PC-3 (cell line): ENCODE data around the gene MS4A13. TPM values are rescaled to one million over a fixed set of nuclear protein-coding genes. Genes with fewer than 3 reads are reported as not detected.

Source experiments
- ATAC-seq: fragments of 200-7000 bp; cut with Tn5 transposase; 2 replicates; pipeline ENCODE4 v1.9.1; 2020; ENCODE audit warnings: mild to moderate bottlenecking, moderate library complexity
- BruUV-seq: library from RNA; stranded (reverse); fragments of 400-500 nt; replicated peaks from 2 replicates; lab custom pipeline; 2021; lab: Mats Ljungman, UMichigan
- CTCF ChIA-PET: fragments of 300-600 bp; sonication (Branson Sonifier 250); formaldehyde crosslinking; loops from one replicate; lab custom pipeline; 2022; ENCODE audit warnings: antibody characterized with exemption; lab: Charles Lee
- POLR2A ChIA-PET: fragments of 300-600 bp; sonication (Branson Sonifier 250); formaldehyde crosslinking; loops from one replicate; lab custom pipeline; 2022; ENCODE audit warnings: antibody characterized with exemption; ENCODE audit not compliant: unreplicated experiment; lab: Charles Lee
- DNase-seq: peaks from one replicate; pipeline ENCODE4 v3.0.0-alpha.2; 2015
- H2AFZ ChIP-seq: fragments of 300-600 bp; sonication (generic); 2 replicates; pipeline ENCODE4 v1.6.0; 2016; ENCODE audit warnings: antibody characterized with exemption, low read length
- H3F3A ChIP-seq: fragments of 300-600 bp; sonication (generic); one replicate; pipeline ENCODE4 v1.6.0; 2017; ENCODE audit warnings: antibody characterized with exemption, low read length, control low read depth, mild to moderate bottlenecking; ENCODE audit not compliant: unreplicated experiment
- H3K27ac ChIP-seq: fragments of 300-600 bp; sonication (generic); 2 replicates; pipeline ENCODE4 v1.5.1; 2016; ENCODE audit warnings: mild to moderate bottlenecking, low read length
- H3K27me3 ChIP-seq: fragments of 300-600 bp; sonication (generic); 2 replicates; pipeline ENCODE4 v1.6.1; 2016; ENCODE audit warnings: low read length, mixed read lengths
- H3K36me3 ChIP-seq: fragments of 300-600 bp; sonication (generic); 2 replicates; pipeline ENCODE4 v1.6.1; 2016; ENCODE audit warnings: low read depth, mixed run types, low read length, mixed read lengths
- H3K4me1 ChIP-seq: fragments of 300-600 bp; sonication (generic); 2 replicates; pipeline ENCODE4 v1.5.1; 2016; ENCODE audit warnings: low read length; ENCODE audit not compliant: insufficient read depth
- H3K4me2 ChIP-seq: fragments of 300-600 bp; sonication (generic); 2 replicates; pipeline ENCODE4 v1.6.0; 2016; ENCODE audit warnings: low read length
- H3K4me3 ChIP-seq: fragments of 300-600 bp; sonication (generic); 2 replicates; pipeline ENCODE4 v1.5.1; 2016; ENCODE audit warnings: mild to moderate bottlenecking, low read length, mixed read lengths
- H3K79me2 ChIP-seq: fragments of 300-600 bp; sonication (generic); 2 replicates; pipeline ENCODE4 v1.6.1; 2017; ENCODE audit warnings: low read length, mixed read lengths
- H3K9ac ChIP-seq: fragments of 300-600 bp; sonication (generic); 2 replicates; pipeline ENCODE4 v1.6.0; 2016; ENCODE audit warnings: mild to moderate bottlenecking, low read length
- H3K9me2 ChIP-seq: fragments of 300-600 bp; sonication (generic); replicated peaks from 2 replicates; pipeline ENCODE4 v1.6.1; 2016; ENCODE audit warnings: mixed run types, low read length, mixed read lengths
- H3K9me3 ChIP-seq: fragments of 300-600 bp; sonication (generic); 2 replicates; pipeline ENCODE4 v1.6.1; 2016; ENCODE audit warnings: low read length, mixed read lengths
- H4K20me1 ChIP-seq: fragments of 300-600 bp; sonication (generic); 2 replicates; pipeline ENCODE4 v1.6.1; 2016; ENCODE audit warnings: low read length, mixed read lengths
- EZH2 ChIP-seq: fragments of 300-600 bp; sonication (generic); IDR thresholded peaks from one replicate; pipeline ENCODE4 v1.6.1; 2017; ENCODE audit warnings: antibody characterized with exemption, mild to moderate bottlenecking, low read length; ENCODE audit not compliant: unreplicated experiment
- EZH2phosphoT487 ChIP-seq: fragments of 300-600 bp; sonication (generic); IDR thresholded peaks from 2 replicates; pipeline ENCODE4 v1.6.1; 2018; ENCODE audit warnings: mild to moderate bottlenecking, antibody characterized with exemption, low read length, borderline replicate concordance
- intact Hi-C: fragments of 100-400 bp; cut with micrococcal nuclease; formaldehyde crosslinking; loops from 2 replicates; pipeline ENCODE4 v1.9.0; 2023
- total RNA-seq: library from RNA; depleted of rRNA; stranded (reverse); fragments of >200 nt; gene quantifications from 2 replicates; pipeline ENCODE4 v1.2.3, GENCODE V29; 2014
- TF ChIP-seq, protein P1 (sequence below): fragments of 300-600 bp; sonication (generic); conservative IDR thresholded peaks from 2 replicates; pipeline ENCODE4 v1.5.1; 2017; ENCODE audit warnings: antibody characterized with exemption, low read depth, mild to moderate bottlenecking, low read length

The MS4A13 gene
- total RNA-seq, 1 experiment from 2014 or later, result not detected

DNA sequence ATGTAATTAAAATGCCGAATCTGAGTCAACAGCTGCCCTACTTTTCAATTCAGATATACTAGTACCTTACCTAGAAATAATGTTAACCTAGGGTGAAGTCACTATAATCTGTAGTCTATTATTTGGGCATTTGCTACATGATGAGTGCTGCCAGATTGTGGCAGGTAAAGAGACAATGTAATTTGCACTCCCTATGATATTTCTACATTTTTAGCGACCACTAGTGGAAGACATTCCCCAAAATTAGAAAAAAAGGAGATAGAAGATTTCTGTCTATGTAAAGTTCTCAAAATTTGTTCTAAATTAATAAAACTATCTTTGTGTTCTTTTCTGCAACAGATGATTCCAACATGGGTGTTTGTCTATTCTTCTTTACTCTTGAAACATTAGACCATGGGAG lies 45.5 kb upstream of the MS4A13 start:
- H3K9me2 ChIP-seq, result no peaks in the 10 kb centered on the region
- no peaks in the 10 kb centered on the region for H3F3A ChIP-seq
- DNase-seq (peak; percentile 31), ATAC-seq (no peak)
- H2AFZ ChIP-seq, result no peak overlapping the region
- no peaks in the 10 kb centered on the region for H3K4me1 ChIP-seq
- TF ChIP-seq EZH2, result no peak
- TF ChIP-seq, protein P1, sequence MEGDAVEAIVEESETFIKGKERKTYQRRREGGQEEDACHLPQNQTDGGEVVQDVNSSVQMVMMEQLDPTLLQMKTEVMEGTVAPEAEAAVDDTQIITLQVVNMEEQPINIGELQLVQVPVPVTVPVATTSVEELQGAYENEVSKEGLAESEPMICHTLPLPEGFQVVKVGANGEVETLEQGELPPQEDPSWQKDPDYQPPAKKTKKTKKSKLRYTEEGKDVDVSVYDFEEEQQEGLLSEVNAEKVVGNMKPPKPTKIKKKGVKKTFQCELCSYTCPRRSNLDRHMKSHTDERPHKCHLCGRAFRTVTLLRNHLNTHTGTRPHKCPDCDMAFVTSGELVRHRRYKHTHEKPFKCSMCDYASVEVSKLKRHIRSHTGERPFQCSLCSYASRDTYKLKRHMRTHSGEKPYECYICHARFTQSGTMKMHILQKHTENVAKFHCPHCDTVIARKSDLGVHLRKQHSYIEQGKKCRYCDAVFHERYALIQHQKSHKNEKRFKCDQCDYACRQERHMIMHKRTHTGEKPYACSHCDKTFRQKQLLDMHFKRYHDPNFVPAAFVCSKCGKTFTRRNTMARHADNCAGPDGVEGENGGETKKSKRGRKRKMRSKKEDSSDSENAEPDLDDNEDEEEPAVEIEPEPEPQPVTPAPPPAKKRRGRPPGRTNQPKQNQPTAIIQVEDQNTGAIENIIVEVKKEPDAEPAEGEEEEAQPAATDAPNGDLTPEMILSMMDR, result peak; percentile 64
- POLR2A ChIA-PET, result no interaction called here
- no peaks in the 10 kb centered on the region for H3K79me2 ChIP-seq
- intact Hi-C loops, result loop anchor here (1.0 kb wide), 1 partner anchor 106 kb away; no protein-coding TSS in a partner anchor
- H3K36me3 ChIP-seq, result no peaks in the 10 kb centered on the region
- no peak overlapping the region for H3K4me2 ChIP-seq
- H3K27ac ChIP-seq, result no peak overlapping the region
- BruUV-seq, result no TSS peak
- no peak overlapping the region for H3K9ac ChIP-seq
- no peaks in the 10 kb centered on the region for H3K9me3 ChIP-seq
- CTCF ChIA-PET, result no interaction called here
- no peak overlapping the region for H3K4me3 ChIP-seq
- H3K27me3 ChIP-seq, result peaks cover 9% of the 10 kb centered on the region; the same call in 1 of the 2 replicates
- H4K20me1 ChIP-seq, result no peaks in the 10 kb centered on the region

DNA sequence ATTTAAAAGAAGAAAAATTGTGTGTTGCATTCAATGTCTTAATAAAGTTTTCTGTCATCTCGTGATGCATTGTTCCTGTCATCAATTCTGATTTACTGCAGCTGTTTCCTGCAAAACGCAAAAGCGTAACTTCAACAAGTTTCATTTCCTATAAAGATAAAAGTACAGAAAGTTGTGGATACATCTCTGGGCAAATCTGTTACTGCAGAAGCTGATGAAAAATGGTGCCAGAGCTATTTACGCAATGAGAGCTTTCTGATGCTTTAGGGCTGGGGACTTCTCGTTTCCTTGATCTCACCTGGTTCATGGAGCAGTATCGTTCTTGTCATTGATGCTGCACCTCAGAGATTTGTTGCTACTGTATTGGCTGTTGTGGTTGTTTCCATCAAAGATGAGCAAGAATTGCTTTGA lies 38.2 kb upstream of the MS4A13 start:
- Histone ChIP-seq H3K4me3 (no peak overlapping the region), H4K20me1 (no peaks in the 10 kb centered on the region), H3K9ac (no peak overlapping the region), H3K27me3 (peaks cover 47% of the 10 kb centered on the region), H3K4me1 (no peaks in the 10 kb centered on the region), H3K27ac (no peak overlapping the region), H3K4me2 (no peak overlapping the region), H2AFZ (no peak overlapping the region), H3K79me2 (no peaks in the 10 kb centered on the region), H3K9me3 (no peaks in the 10 kb centered on the region), H3K9me2 (no peaks in the 10 kb centered on the region), H3K36me3 (no peaks in the 10 kb centered on the region), H3F3A (no peaks in the 10 kb centered on the region)
- no peak for TF ChIP-seq EZH2
- TF ChIP-seq, protein P1, result no peak
- TF ChIP-seq EZH2phosphoT487, result no peak
- CTCF ChIA-PET, result no interaction called here
- POLR2A ChIA-PET, result no interaction called here
- no TSS peak for BruUV-seq
- ATAC-seq (no peak), DNase-seq (no peak)
- intact Hi-C loops, result no loop called here

DNA sequence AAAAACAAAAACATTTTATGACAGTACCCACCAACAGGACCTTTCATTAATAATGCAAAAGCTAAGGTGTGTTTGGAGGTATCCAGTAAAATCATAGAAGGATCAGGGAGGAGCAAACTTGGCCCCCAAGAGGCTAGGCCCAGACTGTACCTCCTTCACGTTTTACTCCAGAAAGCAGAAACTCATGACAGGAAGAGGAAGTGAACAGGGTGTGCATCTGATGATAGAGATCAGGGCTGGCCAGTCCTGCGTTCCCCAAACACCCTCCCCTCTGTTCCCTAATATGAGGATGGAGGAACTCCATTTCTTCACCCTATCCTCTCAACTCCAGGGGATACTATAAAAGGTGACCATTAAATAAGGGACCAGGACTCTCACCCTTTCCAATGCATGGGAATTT lies 32.8 kb upstream of the MS4A13 start:
- BruUV-seq, result no TSS peak
- H3K4me2 ChIP-seq, result no peak overlapping the region
- TF ChIP-seq, protein P1, result no peak
- TF ChIP-seq EZH2 (no peak), EZH2phosphoT487 (no peak)
- no peak overlapping the region for H3K9ac ChIP-seq
- no peaks in the 10 kb centered on the region for H3K9me3 ChIP-seq
- no peak overlapping the region for H2AFZ ChIP-seq
- H3K36me3 ChIP-seq, result no peaks in the 10 kb centered on the region
- intact Hi-C loops, result no loop called here
- ATAC-seq (no peak), DNase-seq (no peak)
- POLR2A ChIA-PET, result no interaction called here
- no peaks in the 10 kb centered on the region for H3K79me2 ChIP-seq
- H3K9me2 ChIP-seq, result no peaks in the 10 kb centered on the region
- no peaks in the 10 kb centered on the region for H3F3A ChIP-seq
- no peak overlapping the region for H3K4me3 ChIP-seq
- peaks cover 56% of the 10 kb centered on the region for H3K27me3 ChIP-seq
- H3K27ac ChIP-seq, result no peak overlapping the region
- no peaks in the 10 kb centered on the region for H4K20me1 ChIP-seq
- CTCF ChIA-PET, result no interaction called here
- H3K4me1 ChIP-seq, result no peaks in the 10 kb centered on the region
